ENCODE measurements around the gene ZNHIT2.

Gene ZNHIT2

GRCh38 chr11:65095427-65095826 lies 22.1 kb downstream of the ZNHIT2 start:
- no peak overlapping the region for H3K27ac Mint-ChIP-seq
- H3K36me3 Mint-ChIP-seq (ENCODE audit: low read depth): peaks cover 6% of the 10 kb centered on the region
- DNase-seq: no peak
- TF ChIP-seq CTCF (IDR thresholded peaks at IDR 0.05): no peak
- peaks cover 14% of the 10 kb centered on the region for H3K4me1 Mint-ChIP-seq
- H3K27me3 Mint-ChIP-seq (ENCODE audit: low read depth, poor library complexity): peaks cover 3% of the 10 kb centered on the region
- H3K4me3 Mint-ChIP-seq: peak overlapping the region; percentile 91
- H3K9me3 Mint-ChIP-seq: no peaks in the 10 kb centered on the region

- H3K4me1 Mint-ChIP-seq: peaks cover 4% of the 10 kb centered on the region
- no peak for TF ChIP-seq CTCF (IDR thresholded peaks at IDR 0.05)
- no peak overlapping the region for H3K4me3 Mint-ChIP-seq
- no peak overlapping the region for H3K27ac Mint-ChIP-seq
- peaks cover 3% of the 10 kb centered on the region for H3K27me3 Mint-ChIP-seq (ENCODE audit: low read depth, poor library complexity)
- H3K36me3 Mint-ChIP-seq (ENCODE audit: low read depth): peaks cover 14% of the 10 kb centered on the region
- DNase-seq: no peak
- H3K9me3 Mint-ChIP-seq: no peaks in the 10 kb centered on the region
Measured at GRCh38 chr11:65090628-65091027, 26.9 kb downstream of the ZNHIT2 start.

GRCh38 chr11:65089621-65090020 lies 27.9 kb downstream of the ZNHIT2 start:
- Mint-ChIP-seq H3K4me3 (no peak overlapping the region), H3K9me3 (no peaks in the 10 kb centered on the region), H3K4me1 (peaks cover 13% of the 10 kb centered on the region), H3K36me3 (ENCODE audit: low read depth) (peaks cover 17% of the 10 kb centered on the region), H3K27me3 (ENCODE audit: low read depth, poor library complexity) (peaks cover under 1% of the 10 kb centered on the region), H3K27ac (no peak overlapping the region)
- no peak for TF ChIP-seq CTCF (IDR thresholded peaks at IDR 0.05)
- no peak for DNase-seq

- Mint-ChIP-seq H3K9me3 (no peaks in the 10 kb centered on the region), H3K36me3 (ENCODE audit: low read depth) (peaks cover 17% of the 10 kb centered on the region), H3K4me3 (no peak overlapping the region), H3K4me1 (peaks cover 23% of the 10 kb centered on the region), H3K27ac (no peak overlapping the region), H3K27me3 (ENCODE audit: low read depth, poor library complexity) (no peaks in the 10 kb centered on the region)
- TF ChIP-seq CTCF (IDR thresholded peaks at IDR 0.05): no peak
- no peak for DNase-seq
Measured at GRCh38 chr11:65087827-65088226, 29.7 kb downstream of the ZNHIT2 start.

GRCh38 chr11:65087216-65087615 lies 30.3 kb downstream of the ZNHIT2 start:
- H3K36me3 Mint-ChIP-seq (ENCODE audit: low read depth): peaks cover 17% of the 10 kb centered on the region
- no peaks in the 10 kb centered on the region for H3K9me3 Mint-ChIP-seq
- H3K4me1 Mint-ChIP-seq: peaks cover 29% of the 10 kb centered on the region
- no peak for TF ChIP-seq CTCF (IDR thresholded peaks at IDR 0.05)
- no peaks in the 10 kb centered on the region for H3K27me3 Mint-ChIP-seq (ENCODE audit: low read depth, poor library complexity)
- no peak for DNase-seq
- H3K4me3 Mint-ChIP-seq: no peak overlapping the region
- H3K27ac Mint-ChIP-seq: no peak overlapping the region

GRCh38 chr11:65086809-65087208 lies 30.7 kb downstream of the ZNHIT2 start:
- Mint-ChIP-seq H3K27ac (no peak overlapping the region), H3K9me3 (no peaks in the 10 kb centered on the region), H3K4me1 (peaks cover 32% of the 10 kb centered on the region), H3K27me3 (ENCODE audit: low read depth, poor library complexity) (no peaks in the 10 kb centered on the region), H3K4me3 (no peak overlapping the region), H3K36me3 (ENCODE audit: low read depth) (peaks cover 17% of the 10 kb centered on the region)
- DNase-seq: no peak
- TF ChIP-seq CTCF (IDR thresholded peaks at IDR 0.05): no peak
